K562 treated with DMSO at 1 percent for 24 hours (cell line): Measurements from ENCODE around the gene MROH2A. TPM values are rescaled to one million over a fixed set of nuclear protein-coding genes. Genes with fewer than 3 reads are reported as not detected.

Experiments
- total RNA-seq: library from RNA; unstranded; fragments of 300-600 nt; gene quantifications from 2 replicates; pipeline ENCODE4 v1.2.3, GENCODE V29; 2022; ENCODE audit warnings: low read depth; ENCODE audit not compliant: insufficient read depth

Gene MROH2A, protein sequence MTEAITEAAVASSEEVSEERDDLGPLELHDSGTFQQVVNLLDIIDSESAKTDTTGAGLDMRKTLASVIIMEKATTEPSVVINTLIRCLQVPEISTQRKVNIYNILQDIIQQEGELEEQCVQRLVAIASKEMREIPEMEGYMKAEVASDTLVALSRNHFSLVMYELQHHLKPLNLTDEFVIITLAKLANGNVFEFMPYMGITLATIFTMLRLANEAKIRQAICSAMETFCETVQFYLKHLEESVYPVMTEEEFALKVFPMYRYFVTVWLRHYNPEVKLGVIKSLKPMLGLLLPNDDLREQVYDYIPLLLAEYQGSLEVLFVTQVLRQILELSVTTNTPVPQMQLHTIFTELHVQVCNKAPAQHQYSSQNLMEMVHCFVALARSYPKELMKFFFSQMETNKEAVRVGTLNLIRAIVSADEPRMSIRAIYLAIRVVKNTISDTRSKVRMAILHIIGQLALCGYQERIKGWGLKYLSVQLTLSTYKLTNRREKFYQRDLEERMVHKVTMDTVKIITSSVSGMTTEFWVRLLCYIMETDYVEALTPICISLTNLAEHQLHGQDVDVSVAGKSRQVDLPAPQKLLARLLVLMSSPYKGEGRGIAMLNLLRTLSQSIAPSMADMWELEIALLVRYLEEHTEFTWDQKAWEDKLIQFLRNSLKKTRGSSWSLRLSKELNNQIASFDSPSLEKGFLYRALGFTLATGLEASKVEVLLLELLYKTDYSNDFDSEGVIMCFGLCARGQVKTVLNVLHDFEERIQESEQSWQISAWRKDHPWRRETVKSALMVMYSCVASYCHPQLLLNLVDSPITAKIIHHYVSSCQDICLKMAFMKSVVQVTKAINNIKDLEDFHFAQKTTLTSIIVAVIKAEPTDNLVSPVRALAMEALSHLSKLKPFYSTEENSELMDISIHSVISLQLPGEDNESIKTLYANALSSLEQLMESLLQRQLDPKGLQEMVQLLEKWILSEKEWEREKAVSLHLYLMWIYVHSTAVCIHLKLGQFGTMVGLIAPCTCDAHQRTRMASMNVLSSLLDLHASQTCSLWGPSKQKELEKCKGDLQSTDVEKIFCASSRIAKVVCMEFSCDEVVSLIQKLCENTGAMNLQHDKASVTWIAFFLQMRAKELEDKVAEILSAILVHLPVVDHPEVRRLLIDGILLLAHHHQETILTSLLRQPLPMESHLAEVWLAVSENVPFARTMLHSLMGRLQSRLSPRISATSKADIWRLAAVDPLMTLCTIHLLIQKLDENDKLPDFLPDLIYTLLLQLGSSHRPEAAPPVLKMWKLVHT (N-terminal part only)
- total RNA-seq, result not detected in 2 replicates

GRCh38 chr2:233778030-233778429, at the start of gene MROH2A:
MROH2A (plus strand) TSS chr2:233778330; CDS start chr2:233779359, 1,029 bp downstream.

GRCh38 chr2:233728723-233729301, 49.3 kb upstream of the MROH2A start, which contains the start of gene UGT1A3:
UGT1A3 (plus strand) TSS chr2:233729042; CDS start chr2:233729127, 85 bp downstream.

DNA sequence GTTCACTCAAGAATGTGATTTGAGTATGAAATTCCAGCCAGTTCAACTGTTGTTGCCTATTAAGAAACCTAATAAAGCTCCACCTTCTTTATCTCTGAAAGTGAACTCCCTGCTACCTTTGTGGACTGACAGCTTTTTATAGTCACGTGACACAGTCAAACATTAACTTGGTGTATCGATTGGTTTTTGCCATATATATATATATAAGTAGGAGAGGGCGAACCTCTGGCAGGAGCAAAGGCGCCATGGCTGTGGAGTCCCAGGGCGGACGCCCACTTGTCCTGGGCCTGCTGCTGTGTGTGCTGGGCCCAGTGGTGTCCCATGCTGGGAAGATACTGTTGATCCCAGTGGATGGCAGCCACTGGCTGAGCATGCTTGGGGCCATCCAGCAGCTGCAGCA, 18.1 kb upstream of the MROH2A start, which contains the start of gene UGT1A1:
TSS of gene UGT1A1 (plus strand) at position 228 of the 400 bp plus-strand sequence. CDS start at position 246, 18 bp downstream.

DNA sequence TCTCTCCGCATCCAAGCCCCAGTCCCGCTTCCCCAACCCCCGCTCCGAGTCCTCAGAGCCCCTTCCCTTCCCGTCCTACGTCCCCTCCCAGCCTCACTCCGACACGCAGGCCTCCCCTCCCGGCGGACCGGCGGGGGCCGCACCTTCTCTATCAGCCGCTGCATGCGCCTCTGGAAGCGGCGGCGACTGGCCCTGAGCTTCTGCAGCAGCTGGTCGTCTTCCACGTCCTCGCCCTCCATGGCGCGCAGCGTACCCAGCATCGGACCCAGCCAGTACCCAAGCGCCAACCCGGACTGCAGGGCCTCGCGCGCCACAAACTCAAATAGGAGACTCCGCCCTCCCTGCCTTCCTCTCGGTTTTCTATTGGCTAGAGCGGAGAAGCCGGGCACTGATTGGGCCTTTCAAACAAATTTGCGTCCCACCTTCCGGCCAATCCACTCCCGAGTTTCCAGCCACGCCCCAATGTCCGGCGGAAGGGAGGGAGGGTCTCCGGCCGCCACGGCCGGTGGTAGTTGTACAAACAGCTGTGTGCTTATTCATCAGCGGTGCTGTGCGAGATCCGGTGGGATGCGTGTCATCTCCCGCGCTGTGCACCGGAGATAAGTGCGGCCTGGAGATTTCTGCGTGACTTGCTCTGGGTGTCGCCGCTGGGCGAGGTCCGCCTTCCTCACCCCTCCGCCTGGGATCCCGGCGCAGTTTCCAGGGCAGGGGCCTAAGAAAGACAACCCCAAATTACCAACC, 76.3 kb downstream of the MROH2A start, which contains the start of gene HJURP:
TSS of gene HJURP (minus strand) at position 295 of the 741 bp plus-strand sequence. CDS start at position 260, 35 bp downstream.

DNA sequence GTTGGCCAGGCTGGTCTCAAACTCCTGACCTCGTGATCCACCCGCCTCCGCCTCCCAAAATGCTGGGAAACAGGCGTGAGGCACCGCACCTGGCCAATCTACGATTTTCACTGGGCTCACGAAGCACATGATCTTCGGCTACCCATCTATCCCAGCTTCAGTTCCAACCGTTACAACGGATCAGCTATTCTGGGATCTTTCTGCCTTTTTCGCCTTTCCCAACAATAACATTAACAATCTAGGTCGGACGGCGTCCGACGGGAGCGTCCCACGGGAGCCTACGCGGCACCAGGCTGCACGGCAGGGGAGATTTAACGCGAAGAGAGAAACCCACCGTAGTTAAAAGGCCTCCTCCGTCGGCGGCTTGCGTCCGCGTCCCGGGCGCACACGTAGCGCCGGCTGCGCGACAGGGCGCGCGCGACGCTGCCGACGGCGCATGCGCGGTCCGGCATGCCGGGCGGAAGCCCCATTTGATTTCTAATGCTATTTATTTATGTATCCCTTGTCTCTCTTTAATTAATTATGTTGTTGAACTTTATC, 89.9 kb downstream of the MROH2A start, which contains the start of gene MSL3B:
TSS of gene MSL3B (minus strand) at position 394 of the 540 bp plus-strand sequence.

Other genes with a start within 250 kb of the MROH2A start
- gene USP40, start 211.5 kb upstream of the MROH2A start, total RNA-seq, result 13.7 and 17.3 TPM in 2 replicates
- gene UGT1A8, start 160.7 kb upstream of the MROH2A start, total RNA-seq, result not detected in 2 replicates
- not detected in 2 replicates for gene UGT1A10, start 141.9 kb upstream of the MROH2A start, total RNA-seq
- not detected in 2 replicates for gene UGT1A9, start 106.4 kb upstream of the MROH2A start, total RNA-seq
- not detected in 2 replicates for gene UGT1A7, start 96.4 kb upstream of the MROH2A start, total RNA-seq
- gene UGT1A6, start 85.4 kb upstream of the MROH2A start, total RNA-seq, result not detected in 2 replicates
- not detected in 2 replicates for gene UGT1A5, start 65.4 kb upstream of the MROH2A start, total RNA-seq
- not detected in 2 replicates for gene UGT1A4, start 59.6 kb upstream of the MROH2A start, total RNA-seq
- not detected in 2 replicates for gene UGT1A3, start 49.3 kb upstream of the MROH2A start, total RNA-seq
- gene UGT1A1, start 18.1 kb upstream of the MROH2A start, total RNA-seq, result not detected in 2 replicates
- gene HJURP, start 76.2 kb downstream of the MROH2A start, total RNA-seq, result 24.2 and 24.7 TPM in 2 replicates
- not detected in 2 replicates for gene TRPM8, start 139.0 kb downstream of the MROH2A start, total RNA-seq